ENCODE data around the gene MYH14.

Gene MYH14

DNA sequence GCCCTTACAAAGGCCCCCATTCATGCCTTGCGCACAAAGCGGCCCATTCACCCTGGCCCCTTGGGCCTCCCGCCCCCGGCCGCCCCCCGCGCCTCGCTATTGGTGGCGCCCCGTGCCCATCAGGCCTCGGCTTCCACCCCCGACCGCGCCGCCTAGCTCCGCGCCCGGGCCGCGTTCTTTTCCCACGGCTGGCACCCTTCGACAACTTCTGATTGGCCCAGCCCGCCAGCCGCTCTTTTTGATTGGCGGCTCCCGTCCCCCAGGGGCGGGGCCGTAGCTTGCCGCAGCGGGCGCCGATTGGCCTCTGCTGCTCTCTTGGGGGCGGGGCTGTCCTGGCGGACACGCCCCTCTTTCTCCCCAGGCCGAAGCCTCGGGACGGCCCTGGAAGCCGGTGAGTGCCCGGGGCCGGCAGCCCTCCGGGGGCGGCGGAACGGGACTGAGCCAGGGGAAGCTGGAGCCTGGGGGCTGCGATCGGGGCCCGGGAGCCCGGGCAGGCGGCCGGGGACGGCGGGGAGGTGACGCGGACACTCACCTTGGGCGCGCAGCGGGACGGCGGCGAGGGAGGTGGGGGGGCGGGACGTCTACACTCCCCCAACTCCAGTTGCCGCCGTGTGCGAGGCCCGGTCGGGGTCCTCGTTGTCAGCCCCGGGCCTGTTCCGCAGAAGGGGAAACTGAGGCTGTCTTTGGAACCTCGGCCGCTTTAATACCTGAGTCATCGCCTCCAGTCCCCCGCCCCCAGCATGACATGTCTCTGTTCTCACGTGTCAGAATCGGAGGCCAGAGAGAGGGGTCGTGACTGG, at the start of gene MYH14:
Gene MYH14 (plus strand): TSS at position 342 of the 800 bp plus-strand sequence. CDS start 6,744 bp downstream, outside the sequence.
- peak in 1 of 2 donors; percentile 21 for ATAC-seq

DNA sequence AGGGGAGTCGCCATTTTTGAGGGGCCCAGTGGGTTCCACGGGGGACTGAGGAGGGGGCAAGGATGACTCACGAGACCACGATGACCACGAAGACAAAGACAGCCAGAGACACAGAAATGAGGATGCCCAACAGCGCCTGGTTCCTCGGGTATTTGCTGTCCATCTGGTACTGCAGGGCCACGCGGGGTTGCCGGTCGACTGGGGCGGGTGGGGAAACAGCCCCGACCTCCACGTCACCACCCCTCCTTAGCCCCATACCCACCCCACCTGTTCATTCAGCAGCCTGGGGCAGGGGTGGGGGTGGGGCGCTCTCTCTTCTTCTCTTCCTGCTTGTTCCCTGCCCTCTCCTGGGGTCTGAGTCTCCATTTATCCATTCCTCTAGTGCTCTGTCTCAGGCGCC, 48.9 kb upstream of the MYH14 start:
- ATAC-seq: no peak

DNA sequence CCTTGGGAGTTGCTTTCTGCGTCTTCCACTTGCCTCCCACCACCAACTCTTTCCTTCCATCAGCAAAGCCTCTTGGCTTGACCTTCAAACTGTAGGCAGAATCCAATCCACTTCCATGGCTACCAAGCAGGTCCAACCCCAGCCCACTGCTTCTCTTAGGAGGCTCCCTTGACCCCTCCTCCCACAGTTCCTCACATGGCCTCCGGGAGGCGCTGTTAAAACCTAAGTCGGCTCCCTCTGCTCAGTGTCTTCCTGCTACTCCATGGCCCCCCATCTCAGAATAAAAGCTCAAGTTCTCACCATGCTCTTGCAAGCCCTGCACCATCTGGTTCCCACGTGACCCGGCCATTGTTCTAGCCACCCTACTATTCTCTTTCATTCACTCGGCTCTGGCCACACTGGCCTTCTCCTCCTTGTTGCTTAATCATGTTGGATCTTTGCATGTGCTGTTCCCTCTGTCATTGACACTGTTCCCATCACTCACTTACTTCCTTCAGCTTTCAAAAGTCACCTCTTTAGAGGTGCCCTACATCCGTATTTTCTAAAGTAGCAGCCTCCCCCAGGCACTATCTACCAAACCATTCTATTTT, 47.8 kb upstream of the MYH14 start:
- ATAC-seq: no peak

DNA sequence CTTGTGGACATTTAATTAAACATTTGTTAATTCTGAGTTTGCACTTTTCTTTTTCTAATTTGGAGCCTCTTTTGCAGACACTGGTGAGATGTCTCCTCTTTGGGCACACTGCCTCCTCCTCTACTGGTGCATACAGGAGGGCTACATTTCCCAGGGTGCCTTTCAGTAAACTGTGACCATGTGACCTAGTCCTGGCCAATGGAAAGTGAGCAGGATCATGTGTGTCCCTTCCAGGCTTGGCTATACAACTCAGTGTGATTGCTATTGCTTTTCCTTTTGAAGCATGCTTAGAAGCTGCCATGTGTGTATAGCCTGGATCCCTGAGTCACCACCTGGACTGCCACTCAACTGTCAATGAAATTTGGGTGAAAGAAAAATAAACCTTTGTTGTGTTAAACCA, 44.8 kb upstream of the MYH14 start:
- no peak for ATAC-seq

DNA sequence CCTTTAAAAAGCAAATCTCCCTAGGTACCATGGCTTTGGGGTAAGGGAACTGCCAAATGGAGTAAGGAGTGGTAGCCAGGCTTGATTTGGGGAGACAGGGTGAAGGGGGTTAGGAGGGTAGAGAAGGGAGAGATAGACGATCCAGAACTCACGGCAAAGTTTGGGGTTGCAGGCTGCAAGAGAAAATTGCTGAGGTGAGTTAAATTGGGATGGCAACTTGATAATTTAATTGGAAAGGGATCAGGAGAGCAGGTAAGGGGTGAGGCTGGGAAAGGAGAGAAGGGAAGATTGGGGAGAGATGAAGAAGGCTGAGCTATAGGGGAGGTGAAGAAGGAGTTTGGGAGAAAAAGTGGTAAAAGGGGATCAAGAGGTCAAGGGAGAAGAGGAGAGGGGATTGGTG, 44.3 kb upstream of the MYH14 start:
- ATAC-seq: no peak

DNA sequence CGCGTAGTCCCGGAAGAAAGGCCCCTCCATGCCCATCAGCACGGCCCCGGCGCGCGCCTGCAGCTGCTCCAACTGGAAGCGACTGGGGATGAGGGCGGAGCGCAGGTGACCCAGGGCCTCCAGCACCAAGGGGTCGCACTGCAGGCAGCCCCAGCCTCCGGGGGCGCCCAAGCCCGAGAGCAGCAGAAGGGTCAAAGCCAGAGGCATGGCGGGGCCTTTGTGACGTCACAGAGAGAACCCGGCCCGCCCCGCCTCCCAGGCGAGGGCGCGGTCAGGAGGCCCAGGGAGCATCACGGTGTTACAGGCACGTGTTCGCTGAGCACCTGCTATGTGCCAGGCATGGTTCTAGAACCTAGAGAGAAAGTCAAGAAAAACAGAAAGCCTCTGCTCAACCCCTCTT, 40.4 kb upstream of the MYH14 start, which contains the start of gene IZUMO2:
Gene IZUMO2 (minus strand): TSS at position 294 of the 400 bp plus-strand sequence. CDS start 87 bp downstream, at position 207.
- ATAC-seq: no peak

DNA sequence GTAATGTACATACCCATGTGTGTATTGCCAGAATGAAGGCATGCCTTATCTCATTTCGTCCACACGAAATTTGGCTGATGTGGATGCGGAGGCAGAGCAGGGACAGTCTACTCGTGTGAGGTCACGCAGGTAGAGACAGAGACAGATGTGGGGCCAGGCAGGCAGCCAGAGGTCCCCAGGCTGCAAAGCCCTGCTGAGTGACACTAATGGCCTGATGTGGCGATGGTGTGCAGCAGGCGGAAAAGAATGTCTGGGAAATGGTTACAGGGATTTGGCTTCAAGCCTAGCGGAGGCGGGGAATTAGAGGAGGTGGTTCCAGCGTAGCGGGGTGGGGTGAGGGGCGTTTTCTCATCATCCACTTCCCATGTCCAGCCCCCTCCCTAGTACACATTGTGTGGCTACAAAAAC, 36.1 kb upstream of the MYH14 start:
- ATAC-seq: no peak

DNA sequence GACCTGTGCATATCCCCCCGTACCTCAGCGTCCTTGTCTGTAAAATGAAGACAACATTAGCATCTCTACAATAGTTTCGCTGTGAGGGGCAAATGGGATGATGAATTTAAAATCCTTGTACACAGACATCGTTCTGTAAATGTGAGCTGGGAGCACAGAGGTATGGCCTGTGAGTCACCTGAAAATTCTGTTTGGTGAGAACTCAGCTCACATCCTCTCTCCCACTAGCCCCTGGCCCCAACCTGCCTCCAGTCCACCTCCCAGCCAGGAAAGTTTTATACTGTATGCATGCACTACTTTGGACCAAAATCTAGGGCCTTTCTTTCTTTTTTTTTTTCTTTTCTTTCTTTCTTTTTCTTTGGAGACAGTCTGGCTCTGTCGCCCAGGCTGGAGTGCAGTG, 31.7 kb upstream of the MYH14 start:
- no peak for ATAC-seq

DNA sequence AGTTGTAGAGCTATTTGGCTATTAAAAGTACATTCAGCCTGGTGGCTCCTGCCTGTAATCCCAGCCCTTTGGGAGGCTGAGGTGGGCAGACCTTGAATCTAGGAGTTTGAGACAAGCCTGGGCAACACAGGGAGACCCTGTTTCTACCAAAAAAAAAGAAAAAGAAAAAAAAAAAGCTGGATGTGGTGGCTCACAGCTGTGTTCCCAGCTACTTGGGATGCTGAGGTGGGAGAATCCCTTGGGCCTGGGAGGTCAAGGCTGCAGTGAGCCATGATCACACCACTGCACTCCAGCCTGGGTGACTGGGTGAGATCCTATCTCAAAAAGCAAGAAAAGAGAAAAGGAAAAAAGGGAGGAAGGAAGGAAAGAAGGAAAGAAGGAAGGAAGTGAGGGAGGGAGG, 30.7 kb upstream of the MYH14 start:
- ATAC-seq: no peak

DNA sequence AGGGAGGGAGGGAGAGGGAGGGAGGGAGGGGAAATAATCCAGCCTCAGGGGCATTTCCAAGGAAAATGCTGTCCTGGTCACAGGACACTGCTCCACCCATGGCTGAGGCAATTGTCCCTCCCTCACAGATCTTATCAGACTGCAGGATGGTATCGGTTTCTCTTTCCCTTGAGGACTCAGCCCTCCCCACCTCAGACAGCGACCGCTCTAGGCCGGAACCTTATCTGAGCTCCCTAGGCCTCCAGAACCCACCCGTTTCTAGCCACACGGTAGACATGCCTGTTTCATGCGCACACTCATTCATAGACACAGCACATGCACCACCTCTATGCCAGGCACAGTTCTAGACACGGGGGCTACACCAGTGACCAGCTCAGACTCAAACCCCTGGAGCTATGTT, 30.3 kb upstream of the MYH14 start:
- peak; percentile 21 to 27 for ATAC-seq

DNA sequence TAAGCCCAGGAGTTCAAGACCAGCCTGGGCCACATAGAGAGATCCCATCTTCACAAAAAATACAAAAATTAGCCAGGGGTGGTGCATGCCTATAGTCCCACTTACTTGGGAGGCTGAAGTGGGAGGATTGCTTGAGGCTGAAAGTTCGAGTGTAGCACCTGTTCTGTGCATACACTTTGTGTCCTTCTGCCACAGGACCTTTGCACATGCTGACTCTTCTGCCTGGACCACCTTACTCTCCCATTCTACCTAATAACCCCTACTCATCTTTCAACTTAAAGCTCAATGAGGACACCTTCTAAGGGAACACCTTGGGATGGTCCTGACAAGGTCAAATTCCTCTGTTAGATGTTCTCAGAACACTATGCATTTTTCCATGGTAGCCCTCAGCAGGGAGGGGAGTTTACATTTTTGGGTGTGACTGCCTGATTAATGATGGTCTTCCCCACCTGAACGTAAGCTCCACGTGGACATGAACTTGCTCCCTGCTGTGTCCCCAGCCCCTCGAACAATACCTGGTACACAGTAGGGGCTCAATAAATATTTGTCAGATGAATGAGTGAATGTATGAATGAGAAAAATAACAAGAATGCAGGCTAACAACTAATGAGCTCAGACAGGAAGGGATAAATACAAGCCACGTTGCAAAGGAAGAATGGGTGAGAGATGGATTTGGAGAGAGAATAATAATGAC, 29.2 kb upstream of the MYH14 start:
- no peak for ATAC-seq

DNA sequence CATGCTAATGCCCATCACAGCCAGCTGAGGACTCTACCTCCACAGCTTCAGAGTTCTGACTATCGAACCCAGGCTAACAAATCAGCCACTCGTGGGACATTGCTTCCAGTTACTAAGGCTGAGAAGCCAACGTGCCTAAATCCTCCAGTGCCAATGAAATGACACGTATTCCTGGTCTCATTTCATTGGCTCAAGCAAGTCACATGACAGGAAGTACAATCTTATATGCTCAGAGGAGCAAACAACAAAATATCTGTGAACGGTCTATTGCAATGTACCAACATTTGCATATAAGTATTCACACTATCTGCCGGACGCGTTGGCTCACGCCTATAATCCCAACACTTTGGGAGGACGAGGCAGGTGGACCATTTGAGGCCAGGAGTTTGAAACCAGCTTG, 27.5 kb upstream of the MYH14 start:
- no peak for ATAC-seq

DNA sequence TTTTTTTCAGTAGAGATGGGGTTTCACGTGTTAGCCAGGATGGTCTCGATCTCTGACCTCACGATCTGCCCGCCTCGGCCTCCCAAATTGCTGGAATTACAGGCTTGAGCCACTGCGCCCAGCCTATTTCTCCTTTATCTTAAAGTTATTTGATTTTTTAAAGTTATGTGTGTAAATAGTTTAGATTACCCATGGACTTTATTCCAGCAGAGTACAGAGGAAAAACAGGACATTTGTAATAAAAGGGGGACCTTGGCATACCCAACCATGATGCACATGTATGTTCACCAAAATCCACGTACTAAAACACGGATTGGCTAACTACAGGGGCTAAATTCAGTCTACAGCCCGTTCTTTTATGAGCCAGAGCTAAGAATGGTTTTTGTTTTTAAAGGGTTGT, 26.6 kb upstream of the MYH14 start:
- no peak for ATAC-seq

DNA sequence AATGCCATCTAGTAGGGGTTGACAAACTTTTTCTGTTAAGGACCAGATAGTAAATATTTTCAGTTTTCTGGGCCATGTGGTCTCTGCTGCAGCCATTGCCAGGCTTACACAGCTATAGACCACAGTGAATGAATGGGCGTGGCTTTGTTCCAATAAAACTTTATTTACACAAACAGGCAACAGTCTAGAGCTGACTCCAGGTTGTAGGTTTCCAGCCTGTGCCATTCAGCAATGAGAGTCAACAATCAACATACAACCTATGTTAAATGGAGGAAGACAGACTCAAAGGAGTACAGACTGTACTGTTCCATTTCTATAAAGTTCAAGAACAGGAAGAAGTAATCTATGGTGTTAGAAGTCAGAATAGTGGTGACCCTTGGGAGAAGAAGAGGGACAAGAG, 25.1 kb upstream of the MYH14 start:
- no peak for ATAC-seq

DNA sequence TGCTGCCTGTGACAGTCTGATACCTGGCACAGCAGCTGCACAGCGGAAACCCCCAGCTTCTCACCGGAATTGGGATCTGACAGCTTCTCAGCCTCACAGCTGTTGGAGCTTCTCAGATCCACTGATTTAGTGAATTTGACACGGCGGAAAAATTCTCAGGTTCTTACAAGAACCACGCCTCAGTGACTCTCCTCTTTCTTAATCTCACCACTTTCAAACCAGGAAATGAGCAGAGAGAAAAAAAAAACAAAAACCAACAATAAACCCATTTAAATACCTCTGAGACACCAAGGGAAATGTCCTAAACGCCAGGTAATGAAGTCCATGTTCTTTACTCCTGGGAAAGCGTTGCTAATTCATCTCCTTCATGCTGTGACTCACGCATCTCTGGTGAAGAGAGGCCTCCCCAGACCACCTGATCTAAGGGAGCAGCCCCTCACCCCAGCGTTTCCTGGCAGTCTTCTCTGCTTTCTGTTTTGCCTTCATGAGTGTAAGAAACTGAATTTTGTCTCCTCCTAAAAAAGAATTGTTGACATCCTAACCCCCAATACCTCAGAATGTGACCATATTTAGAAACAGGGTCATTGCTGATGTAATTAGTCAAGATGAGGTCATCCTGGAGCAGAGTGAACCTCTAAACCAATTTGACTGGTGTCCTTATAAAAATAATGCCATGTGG, 24.4 kb upstream of the MYH14 start:
- no peak for ATAC-seq

DNA sequence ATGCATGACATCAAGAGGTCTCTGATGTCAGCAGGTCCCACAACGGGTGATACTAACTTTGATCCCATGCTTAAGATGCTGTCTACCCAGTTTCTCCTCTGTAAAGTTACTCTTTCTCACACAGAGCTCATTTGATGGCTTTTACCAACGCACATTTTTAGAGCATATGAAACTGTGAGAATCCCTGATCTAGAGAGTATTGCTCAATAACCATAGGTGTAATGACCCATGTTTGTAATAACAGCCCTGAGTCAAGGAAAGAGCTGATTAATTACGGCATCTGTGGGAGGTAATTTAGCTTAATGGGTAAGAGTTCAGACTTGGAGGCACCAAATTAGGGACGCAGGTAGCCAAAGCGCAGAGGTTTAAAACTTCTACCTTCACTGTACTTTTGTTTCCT, 22.3 kb upstream of the MYH14 start:
- ATAC-seq: no peak

DNA sequence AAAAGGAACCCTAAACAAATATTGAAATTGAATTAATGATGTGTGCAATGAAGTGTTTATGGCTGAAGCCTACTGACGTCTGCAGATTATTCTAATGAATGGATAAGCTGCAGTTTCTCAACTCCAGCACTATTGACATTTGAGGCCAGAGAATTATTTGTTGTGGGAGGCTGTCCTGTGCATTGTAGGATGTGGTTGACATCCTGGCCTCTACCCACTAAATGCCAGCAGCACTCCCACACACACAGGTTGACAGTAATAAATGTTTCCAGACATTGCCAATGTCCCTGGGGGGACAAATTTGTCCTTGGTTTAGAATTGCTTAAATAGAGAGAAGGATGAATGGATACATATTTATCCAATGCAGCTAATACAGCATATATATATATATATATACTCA, 19.2 kb upstream of the MYH14 start:
- ATAC-seq: no peak

DNA sequence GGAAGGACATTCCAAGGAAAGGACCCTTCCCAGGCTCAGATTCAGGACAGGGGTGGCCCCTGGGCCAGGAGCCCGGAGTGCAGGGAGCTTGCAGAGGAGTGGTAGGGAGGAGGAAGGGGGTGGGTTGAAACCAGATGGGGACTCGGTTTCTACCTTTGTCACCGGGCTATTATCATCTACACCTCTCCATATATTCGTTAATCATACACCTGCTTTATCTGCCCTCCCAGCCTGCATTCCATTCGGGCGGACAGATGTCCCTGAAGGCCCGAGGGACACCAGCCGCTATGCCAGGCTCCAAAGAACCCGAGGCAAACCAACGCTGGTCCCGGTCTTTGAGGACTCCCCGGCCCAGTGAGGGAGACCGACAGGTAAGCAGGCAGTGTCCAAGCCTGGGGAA, 15.5 kb upstream of the MYH14 start:
- ATAC-seq: no peak

DNA sequence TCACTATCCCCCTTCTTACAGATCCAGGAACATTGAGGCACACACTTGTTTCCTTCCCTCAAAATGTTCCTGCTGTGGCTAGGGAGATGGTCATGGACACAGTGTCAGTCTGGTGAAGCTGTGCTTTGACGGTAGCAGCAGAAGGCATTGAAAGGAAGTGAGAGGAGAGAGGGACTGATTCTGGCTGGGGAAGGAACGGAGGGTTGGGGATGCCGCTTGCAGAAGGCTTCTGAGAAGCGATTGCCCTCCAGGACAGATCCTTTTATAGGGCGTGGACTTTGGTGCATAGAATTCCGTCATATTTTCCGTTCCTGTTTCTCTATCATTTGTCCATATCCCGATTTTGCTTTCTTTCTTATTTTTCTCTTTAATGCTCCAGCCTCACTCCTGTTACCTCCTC, 14.1 kb upstream of the MYH14 start:
- no peak for ATAC-seq

DNA sequence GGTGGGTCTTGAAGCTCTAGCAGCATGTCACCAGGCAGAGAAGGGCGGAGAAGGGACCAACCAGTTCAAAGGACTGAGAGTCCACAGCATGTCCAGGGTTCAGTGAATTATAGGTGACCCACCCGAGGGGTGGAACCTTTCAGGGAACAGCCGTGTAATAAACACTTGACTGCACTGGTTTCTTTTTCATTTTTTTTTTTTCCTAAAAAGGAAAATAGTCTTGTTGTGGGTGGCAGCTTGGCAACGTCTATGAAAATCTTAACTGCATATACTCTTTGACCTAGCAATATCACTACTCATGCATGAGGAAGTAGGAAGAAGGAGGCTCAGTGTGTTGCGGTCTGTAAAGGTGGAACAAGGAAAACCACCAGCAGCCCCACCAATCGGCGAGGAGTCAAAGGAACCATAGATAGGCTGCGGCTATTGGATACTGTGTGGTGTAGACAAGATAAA, 13.0 kb upstream of the MYH14 start:
- no peak for ATAC-seq

DNA sequence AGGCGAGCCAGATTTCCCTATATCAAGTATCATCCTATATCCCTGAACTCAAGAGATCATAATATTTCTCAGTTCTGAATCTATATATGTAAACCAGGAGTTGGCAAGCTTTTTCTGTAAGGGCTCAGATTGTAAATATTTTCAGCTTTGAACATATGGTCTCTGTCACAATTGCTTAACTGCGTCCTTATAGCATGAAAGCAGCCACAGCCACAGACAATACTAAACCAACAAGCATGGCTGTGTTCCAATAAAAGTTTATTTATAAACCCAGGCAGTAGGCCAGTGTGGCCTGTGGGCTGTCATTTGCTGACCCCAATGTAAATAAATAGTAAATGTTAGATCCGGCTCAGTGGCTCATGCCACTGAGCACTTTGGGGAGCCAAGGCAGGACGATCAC, 12.2 kb upstream of the MYH14 start:
- no peak for ATAC-seq

DNA sequence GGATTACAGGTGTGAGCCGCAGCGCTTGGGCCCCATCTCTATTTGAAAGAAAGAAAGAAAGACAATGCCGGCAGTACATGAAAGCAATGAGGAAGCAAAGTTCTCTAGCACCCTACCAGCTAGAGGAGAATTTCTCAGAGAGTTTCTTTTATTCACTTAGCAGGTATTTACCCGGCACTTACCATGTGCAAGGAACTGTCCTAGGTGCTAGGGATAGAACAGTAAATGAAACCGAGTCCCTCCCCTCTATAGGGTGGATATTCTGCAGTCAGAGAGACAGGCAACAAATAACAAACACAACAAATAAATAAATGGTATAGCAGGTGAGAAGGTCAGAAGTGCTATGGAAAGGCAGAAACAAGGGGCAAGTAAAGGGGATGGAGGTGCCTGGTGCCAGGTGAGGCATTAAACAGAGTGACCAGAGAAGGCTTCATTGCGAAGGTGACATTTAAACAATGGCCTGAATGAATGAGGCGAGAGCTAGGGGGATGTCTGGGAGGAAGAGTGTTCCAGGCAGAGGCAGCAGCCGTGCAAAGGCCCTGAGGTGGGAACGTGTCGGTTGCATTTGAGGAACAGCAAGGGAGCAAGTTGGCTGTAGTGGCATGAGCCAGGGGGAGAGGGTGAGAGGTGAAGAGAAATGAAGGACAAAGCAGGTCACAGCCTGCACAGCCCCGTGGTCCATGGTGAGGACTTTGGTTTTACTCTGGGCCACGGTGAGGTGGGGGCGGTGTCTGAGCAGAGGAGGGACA, 10.8 kb upstream of the MYH14 start:
- ATAC-seq: no peak

DNA sequence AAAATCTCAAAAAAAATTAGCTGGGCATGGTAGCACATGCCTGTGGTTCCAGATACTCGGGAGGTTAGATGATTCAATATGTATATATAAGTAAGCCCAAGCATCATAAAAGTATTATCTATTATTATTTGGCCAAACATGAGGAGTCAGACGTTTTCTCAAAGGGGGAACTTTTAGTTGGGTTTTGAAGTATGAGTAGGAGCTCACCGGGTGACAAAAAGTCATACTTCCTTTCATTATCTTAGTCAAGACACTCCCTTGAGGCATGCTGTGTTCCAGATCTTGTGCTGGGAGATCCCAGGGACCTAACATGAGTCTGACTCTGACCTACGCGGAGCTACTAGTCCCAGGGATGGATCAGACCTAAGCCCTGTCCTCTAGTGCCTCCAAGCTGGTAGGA, 8.2 kb upstream of the MYH14 start:
- no peak for ATAC-seq

Measured in activated CD4-positive, CD25-positive, alpha-beta regulatory T cell treated with anti-CD3 and anti-CD28 coated beads, Interleukin-2, amount 50 U/mL, for 24 hours (primary cell).